Thyroid gland (tissue), 4 donors: ENCODE measurements around the gene OSBP.

Source experiments
- CTCF ChIP-seq, 6 experiments: fragments of 200-600 bp in 3 of 6; fragments of 450-650 bp in 3 of 6; sonication (generic) in 3 of 6; IDR thresholded peaks; one replicate each; pipeline ENCODE4 v1.5.1; 2016 to 2019; ENCODE audit warnings: antibody characterized with exemption in 6 of 6, mild to moderate bottlenecking in 2 of 6, inconsistent platforms in 1 of 6, moderate library complexity in 1 of 6
- POLR2A ChIP-seq, 2 donors: fragments of 450-650 bp; IDR thresholded peaks; one replicate each; pipeline ENCODE4 v1.6.1; 2017; ENCODE audit warnings: antibody characterized with exemption in 2 of 2, mild to moderate bottlenecking in 2 of 2, moderate library complexity in 1 of 2

- TF ChIP-seq POLR2A (IDR thresholded peaks at IDR 0.05), result no peak
- TF ChIP-seq CTCF (IDR thresholded peaks at IDR 0.05), result no peak
These were observed 29.0 kb upstream of the OSBP start for GRCh38 chr11:59644528-59644927.
